Caco-2 (cell line): Measurements from ENCODE around the gene NFIC. TPM values are rescaled to one million over a fixed set of nuclear protein-coding genes. Genes with fewer than 3 reads are reported as not detected.
"Not testable (repeated sequence)": the region's sequence is repeated elsewhere in the genome, so short reads cannot be mapped to it uniquely, and the experiment has no call there.

Experiments
- BruUV-seq: library from RNA; stranded (reverse); fragments of 400-500 nt; replicated peaks from 2 replicates; lab custom pipeline; 2021; lab: Mats Ljungman, UMichigan
- CTCF ChIA-PET: fragments of 300-600 bp; sonication (Branson Sonifier 250); formaldehyde crosslinking; loops from one replicate; lab custom pipeline; 2022; ENCODE audit warnings: antibody characterized with exemption; lab: Charles Lee
- POLR2A ChIA-PET: fragments of 300-600 bp; sonication (Branson Sonifier 250); formaldehyde crosslinking; loops from one replicate; lab custom pipeline; 2022; ENCODE audit warnings: antibody characterized with exemption; lab: Charles Lee
- DNase-seq, 2 experiments: peaks; one replicate each; pipeline versions ENCODE4 v3.0.0 to v3.0.0-alpha.2; 2020 to 2022
- H3K27me3 ChIP-seq: replicated peaks from 2 replicates; pipeline ENCODE4 v1.6.0; 2011; ENCODE audit warnings: low read length; ENCODE audit not compliant: control insufficient read depth, insufficient read depth
- H3K36me3 ChIP-seq: 2 replicates; pipeline ENCODE4 v1.5.1; 2011; ENCODE audit warnings: low read length; ENCODE audit not compliant: control insufficient read depth, insufficient read depth
- H3K4me1 ChIP-seq: fragments of 250-450 bp; sonication (Bioruptor Pico); 2 replicates; pipeline ENCODE4 v1.5.1; 2020; ENCODE audit warnings: mild to moderate bottlenecking
- H3K4me3 ChIP-seq: 2 replicates; pipeline ENCODE4 v1.5.1; 2011; ENCODE audit warnings: low read depth, mild to moderate bottlenecking, control low read depth, low read length
- H3K9me3 ChIP-seq: fragments of 250-450 bp; sonication (Bioruptor Pico); 2 replicates; pipeline ENCODE4 v1.5.1; 2020; ENCODE audit warnings: mild to moderate bottlenecking, moderate library complexity
- H3K27ac Mint-ChIP-seq: one replicate; pipeline ENCODE4 v1.8.0; 2022; ENCODE audit warnings: mixed read lengths; ENCODE audit not compliant: unreplicated experiment
- H3K27me3 Mint-ChIP-seq: one replicate; pipeline ENCODE4 v1.8.0; 2022; ENCODE audit warnings: mixed read lengths; ENCODE audit not compliant: insufficient read depth, unreplicated experiment
- H3K36me3 Mint-ChIP-seq: one replicate; pipeline ENCODE4 v1.8.0; 2022; ENCODE audit warnings: mild to moderate bottlenecking, mixed read lengths; ENCODE audit not compliant: insufficient read depth, unreplicated experiment
- H3K4me1 Mint-ChIP-seq: one replicate; pipeline ENCODE4 v1.8.0; 2022; ENCODE audit warnings: low read depth, mixed read lengths; ENCODE audit not compliant: unreplicated experiment
- H3K4me3 Mint-ChIP-seq: one replicate; pipeline ENCODE4 v1.8.0; 2022; ENCODE audit warnings: mild to moderate bottlenecking, moderate library complexity, mixed read lengths; ENCODE audit not compliant: unreplicated experiment
- H3K9me3 Mint-ChIP-seq: one replicate; pipeline ENCODE4 v1.8.0; 2022; ENCODE audit warnings: mixed read lengths; ENCODE audit not compliant: unreplicated experiment
- CTCF ChIP-seq, 2 experiments: fragments of 200-600 bp in 1 of 2; IDR thresholded peaks; 1 replicate in 1 of 2; 2 replicates in 1 of 2; pipeline versions ENCODE4 v1.5.1 to v1.8.0; 2011 to 2022; ENCODE audit warnings: antibody characterized with exemption in 1 of 2, control low read depth in 1 of 2, inconsistent platforms in 1 of 2, low read depth in 1 of 2, low read length in 1 of 2, mild to moderate bottlenecking in 1 of 2, moderate library complexity in 1 of 2; ENCODE audit not compliant: insufficient read depth in 1 of 2, severe bottlenecking in 1 of 2, unreplicated experiment in 1 of 2
- intact Hi-C: fragments of 100-400 bp; cut with micrococcal nuclease; formaldehyde crosslinking; loops from one replicate; pipeline ENCODE4 v1.10.0; 2022; ENCODE audit not compliant: unreplicated experiment
- total RNA-seq: library from RNA; stranded (reverse); gene quantifications from 2 replicates; pipeline ENCODE4 v1.2.3, GENCODE V29; 2022

NFIC gene
- total RNA-seq, 1 experiment from 2014 or later, result 5.1 TPM

GRCh38 chr19:3506384-3507340 is 140.3 kb downstream of the NFIC start:
- no peak for TF ChIP-seq CTCF (IDR thresholded peaks at IDR 0.05; ENCODE audit: insufficient read depth in 1 of 2, low read depth in 1 of 2, low read length in 1 of 2, severe bottlenecking in 1 of 2, unreplicated experiment in 1 of 2)
- Mint-ChIP-seq H3K4me1 (no peaks in the 10 kb centered on the region), H3K36me3 (peaks cover 29% of the 10 kb centered on the region), H3K27me3 (no peaks in the 10 kb centered on the region), H3K4me3 (peak overlapping the region; percentile 80), H3K9me3 (no peaks in the 10 kb centered on the region), H3K27ac (peak overlapping the region; percentile 84)
- BruUV-seq, result no TSS peak
- intact Hi-C loops, result no loop called here
- ChIA-PET POLR2A (interaction anchor here (0.6 kb wide), 1 partner anchor 317 kb away, joined by 3 read pairs; no protein-coding TSS in a partner anchor), CTCF (interaction anchor here (0.9 to 1.4 kb wide), 2 partner anchors 21 to 37 kb away, joined by 4 to 5 read pairs; no protein-coding TSS in a partner anchor)
- Histone ChIP-seq H3K4me3 (peak overlapping the region; percentile 61), H3K4me1 (no peaks in the 10 kb centered on the region; the same call in 1 of the 2 replicates), H3K9me3 (no peaks in the 10 kb centered on the region), H3K27me3 (no peaks in the 10 kb centered on the region), H3K36me3 (peaks cover 1% of the 10 kb centered on the region; the same call in 1 of the 2 replicates)
- DNase-seq, result peak in 1 of 2 experiments; percentile 14

GRCh38 chr19:3507371-3508120 is 141.2 kb downstream of the NFIC start:
- intact Hi-C loops, result no loop called here

GRCh38 chr19:3508121-3508661 is 141.8 kb downstream of the NFIC start:
- intact Hi-C loops, H3K4me1 Mint-ChIP-seq, H3K4me3 Mint-ChIP-seq, H3K27me3 ChIP-seq, H3K4me1 ChIP-seq, H3K27ac Mint-ChIP-seq, H3K36me3 ChIP-seq, CTCF ChIA-PET, H3K27me3 Mint-ChIP-seq, POLR2A ChIA-PET, H3K9me3 Mint-ChIP-seq, DNase-seq, H3K9me3 ChIP-seq, H3K4me3 ChIP-seq: not testable (repeated sequence)
- BruUV-seq, result TSS peak; percentile 43
- H3K36me3 Mint-ChIP-seq, result peaks cover 29% of the 10 kb centered on the region

More at GRCh38 chr19:3507371-3508120, 141.2 kb downstream of the NFIC start:
- H3K36me3 Mint-ChIP-seq, result peaks cover 29% of the 10 kb centered on the region
- TF ChIP-seq CTCF (IDR thresholded peaks at IDR 0.05; ENCODE audit: insufficient read depth in 1 of 2, low read depth in 1 of 2, low read length in 1 of 2, severe bottlenecking in 1 of 2, unreplicated experiment in 1 of 2), result no peak
- no peaks in the 10 kb centered on the region for H3K4me1 Mint-ChIP-seq
- Histone ChIP-seq H3K9me3 (no peaks in the 10 kb centered on the region), H3K36me3 (peaks cover 1% of the 10 kb centered on the region), H3K4me3 (peak overlapping the region; percentile 61), H3K4me1 (no peaks in the 10 kb centered on the region; the same call in 1 of the 2 replicates), H3K27me3 (no peaks in the 10 kb centered on the region)
- peak overlapping the region; percentile 80 for H3K4me3 Mint-ChIP-seq
- H3K9me3 Mint-ChIP-seq, result no peaks in the 10 kb centered on the region
- H3K27ac Mint-ChIP-seq, result peak overlapping the region; percentile 84
- ChIA-PET CTCF (interaction anchor here (0.9 to 1.4 kb wide), 2 partner anchors 22 to 38 kb away, joined by 4 to 5 read pairs; no protein-coding TSS in a partner anchor), POLR2A (interaction anchor here (0.6 kb wide), 1 partner anchor 318 kb away, joined by 3 read pairs; no protein-coding TSS in a partner anchor)
- no peak for DNase-seq
- BruUV-seq, result no TSS peak
- no peaks in the 10 kb centered on the region for H3K27me3 Mint-ChIP-seq
